ENCODE results near the gene LEMD3. TPM values are rescaled to one million over a fixed set of nuclear protein-coding genes. Genes with fewer than 3 reads are reported as not detected.

The LEMD3 gene
- total RNA-seq, 3 donors from 2014 or later = 30.6 to 33.7 (median 32.2) TPM

- Histone ChIP-seq H3K9me3 (peaks cover 3% of the 10 kb centered on the region), H3K4me3 (no peak overlapping the region), H3K4me1 (ENCODE audit: low read depth) (peaks cover 4% of the 10 kb centered on the region), H3K36me3 (ENCODE audit: low read depth) (no peaks in the 10 kb centered on the region)
- ATAC-seq = no peak
- TF ChIP-seq CTCF (IDR thresholded peaks at IDR 0.05) = no peak
- no peak for DNase-seq
- intact Hi-C loops (cut with DNase I, micrococcal nuclease) = no loop called here
These were observed 30.8 kb downstream of the LEMD3 start for GRCh38 chr12:65200007-65200665.

GRCh38 chr12:65203376-65203775, 34.0 kb downstream of the LEMD3 start:
- ATAC-seq = no peak

GRCh38 chr12:65204886-65205525, 35.6 kb downstream of the LEMD3 start:
- intact Hi-C loops (cut with DNase I, micrococcal nuclease) = no loop called here
- TF ChIP-seq CTCF (IDR thresholded peaks at IDR 0.05) = no peak
- no peak overlapping the region for H3K4me3 ChIP-seq
- DNase-seq = no peak
- H3K4me1 ChIP-seq (ENCODE audit: low read depth) = peaks cover 10% of the 10 kb centered on the region
- ATAC-seq = no peak
- H3K9me3 ChIP-seq = no peaks in the 10 kb centered on the region
- no peaks in the 10 kb centered on the region for H3K36me3 ChIP-seq (ENCODE audit: low read depth)

More at GRCh38 chr12:65203376-65203775, 34.0 kb downstream of the LEMD3 start:
- Histone ChIP-seq H3K4me1 (ENCODE audit: low read depth) (peaks cover 4% of the 10 kb centered on the region), H3K9me3 (no peaks in the 10 kb centered on the region), H3K36me3 (ENCODE audit: low read depth) (no peaks in the 10 kb centered on the region), H3K4me3 (no peak overlapping the region)
- intact Hi-C loops (cut with DNase I, micrococcal nuclease) = no loop called here
- no peak for TF ChIP-seq CTCF (IDR thresholded peaks at IDR 0.05)
- DNase-seq = no peak

GRCh38 chr12:65205886-65206285, 36.5 kb downstream of the LEMD3 start:
- ATAC-seq (no peak), DNase-seq (no peak)
- TF ChIP-seq CTCF (IDR thresholded peaks at IDR 0.05) = no peak
- no peaks in the 10 kb centered on the region for H3K36me3 ChIP-seq (ENCODE audit: low read depth)
- peaks cover 10% of the 10 kb centered on the region for H3K4me1 ChIP-seq (ENCODE audit: low read depth)
- no peaks in the 10 kb centered on the region for H3K9me3 ChIP-seq
- H3K4me3 ChIP-seq = no peak overlapping the region
- intact Hi-C loops (cut with DNase I, micrococcal nuclease) = no loop called here

- DNase-seq = no peak
- intact Hi-C loops (cut with DNase I, micrococcal nuclease) = no loop called here
- no peaks in the 10 kb centered on the region for H3K9me3 ChIP-seq
- TF ChIP-seq CTCF (IDR thresholded peaks at IDR 0.05) = no peak
- no peak for ATAC-seq
- no peak overlapping the region for H3K4me3 ChIP-seq
- H3K4me1 ChIP-seq (ENCODE audit: low read depth) = peaks cover 10% of the 10 kb centered on the region
- H3K36me3 ChIP-seq (ENCODE audit: low read depth) = no peaks in the 10 kb centered on the region
These were observed 38.7 kb downstream of the LEMD3 start for GRCh38 chr12:65208125-65208524.
